CD4-positive, alpha-beta T cell treated with Interleukin-17A for 4 hours (primary cell): Measurements from ENCODE around the gene BCR.

Experiments used
- DNase-seq: peaks from one replicate; pipeline ENCODE4 v3.0.0-alpha.2; 2020; ENCODE audit warnings: mixed read lengths

Gene BCR

GRCh38 chr22:23152238-23153114, 27.8 kb upstream of the BCR start:
- DNase-seq: no peak

DNA sequence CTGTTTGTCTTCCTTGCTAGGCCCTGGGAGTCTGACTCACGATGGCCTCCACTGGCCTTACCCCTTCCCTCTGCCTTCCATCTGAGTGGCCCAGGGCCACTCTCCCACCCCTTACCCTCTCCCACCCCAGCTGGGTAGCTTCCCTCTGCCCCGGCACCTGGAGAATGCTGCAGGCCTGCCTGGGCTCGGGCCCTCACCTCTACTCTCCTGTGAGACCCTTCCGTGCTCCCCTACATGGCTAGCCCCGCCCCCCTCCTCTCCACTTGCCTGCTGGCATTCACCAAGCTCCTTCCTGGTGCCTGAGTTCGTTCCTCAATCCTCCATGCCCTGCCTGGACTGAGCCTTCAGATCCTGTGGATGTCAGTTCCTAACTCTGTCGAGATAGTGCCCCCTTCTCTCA, 26.3 kb upstream of the BCR start:
- no peak for DNase-seq

- DNase-seq: no peak
These were observed 25.8 kb upstream of the BCR start for GRCh38 chr22:23154461-23154860.

DNA sequence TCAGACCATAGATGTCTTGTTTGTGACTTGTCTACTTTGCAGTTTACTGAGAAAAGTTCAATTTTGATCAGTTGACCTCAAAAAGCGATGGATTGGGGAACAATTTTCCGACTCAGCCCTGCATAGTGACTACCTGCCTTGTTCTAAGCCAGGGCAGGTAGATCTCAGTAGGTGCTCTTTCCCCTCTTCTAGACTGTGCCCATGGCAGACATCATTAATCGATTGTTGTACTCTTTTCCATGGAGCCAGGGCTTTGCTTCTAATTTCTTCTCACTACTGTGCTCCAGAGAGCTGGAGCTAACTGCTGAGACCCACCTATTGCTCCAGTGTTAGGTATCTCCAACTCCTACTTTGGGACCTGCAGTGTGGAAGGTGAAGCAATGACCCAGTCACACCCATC, 25.2 kb upstream of the BCR start:
- no peak for DNase-seq

- no peak for DNase-seq
These were observed 24.5 kb upstream of the BCR start for GRCh38 chr22:23155831-23156230.

GRCh38 chr22:23156286-23156685, 24.0 kb upstream of the BCR start:
- DNase-seq: no peak

GRCh38 chr22:23157560-23158515, 22.5 kb upstream of the BCR start:
- no peak for DNase-seq

DNA sequence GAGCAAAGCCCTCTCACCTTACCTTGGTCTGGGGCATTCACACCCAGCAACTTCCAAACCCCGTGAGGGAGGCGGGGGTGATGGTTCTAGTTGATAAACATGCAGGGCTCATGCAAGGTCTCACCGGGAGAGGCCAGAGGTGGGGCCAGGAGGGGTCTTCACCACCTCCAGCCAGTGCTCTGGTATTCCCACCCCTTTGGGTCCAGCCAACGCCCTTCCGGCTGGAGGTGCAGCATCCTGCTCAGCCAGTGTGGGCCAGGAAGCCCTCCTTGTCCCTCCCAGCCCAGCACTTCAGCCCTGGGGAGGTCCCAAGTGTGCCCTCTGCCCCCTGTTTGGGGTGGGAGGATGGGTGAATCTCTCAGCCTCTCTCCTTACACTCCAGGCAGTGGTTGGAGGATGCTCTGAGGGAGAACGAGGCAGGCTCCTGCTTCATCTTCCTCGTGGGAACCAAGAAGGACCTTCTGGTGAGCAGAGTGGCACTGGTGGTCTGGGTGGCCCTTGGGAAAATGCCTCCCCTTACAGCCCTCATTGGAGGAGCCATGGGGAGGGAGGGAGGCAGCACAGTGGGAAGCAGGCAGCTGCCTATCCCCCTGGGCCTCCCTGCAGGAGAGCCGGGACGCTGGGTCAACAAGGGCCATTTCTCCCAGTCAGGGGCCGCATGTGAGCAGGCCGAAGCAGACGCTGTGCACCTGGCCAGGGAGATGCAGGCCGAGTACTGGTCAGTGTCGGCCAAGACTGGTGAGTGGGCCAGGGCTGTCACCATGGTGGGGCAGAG, 21.6 kb upstream of the BCR start:
- DNase-seq: no peak

- no peak for DNase-seq
These were observed 21.0 kb upstream of the BCR start for GRCh38 chr22:23159291-23159630.

DNA sequence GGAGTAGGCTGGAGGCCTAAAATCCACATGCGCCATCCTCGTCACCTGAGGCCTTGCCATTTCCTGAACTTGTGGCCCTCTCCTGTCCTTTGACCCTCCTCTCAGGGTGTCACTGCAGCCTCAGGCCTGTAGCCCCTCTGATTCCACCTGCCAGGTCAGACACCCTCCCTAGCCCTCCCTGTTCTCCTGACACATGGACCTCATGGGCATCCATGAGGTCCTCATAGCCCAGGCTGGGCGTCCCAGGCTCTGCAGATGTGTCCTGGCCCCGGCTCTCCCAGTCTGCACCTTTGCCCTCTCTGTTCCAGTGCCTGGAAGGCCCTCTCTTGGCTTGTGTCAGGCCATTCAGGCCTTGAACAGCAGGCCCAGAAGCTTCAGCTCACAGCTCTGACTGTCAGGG, 19.3 kb upstream of the BCR start:
- DNase-seq: no peak

DNA sequence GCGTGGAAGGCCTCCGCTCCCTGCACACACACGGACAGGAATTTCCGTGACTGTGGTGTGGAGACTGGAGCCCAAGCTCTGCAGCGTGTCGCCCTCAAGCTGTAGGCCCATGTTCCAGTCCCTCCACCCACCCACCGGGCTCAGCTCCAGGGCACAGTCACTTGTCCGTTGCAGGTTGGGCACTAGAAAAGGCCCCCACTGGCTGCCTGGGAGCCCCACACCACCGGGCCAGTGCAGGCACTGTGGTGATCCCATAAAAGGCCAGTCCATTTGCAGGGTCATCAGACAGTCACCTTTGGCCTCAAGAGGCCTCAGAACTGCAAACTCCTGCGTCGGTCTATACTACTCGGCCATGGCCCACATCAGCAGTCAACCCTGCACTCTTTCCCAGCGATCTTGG, 18.7 kb upstream of the BCR start:
- no peak for DNase-seq

- no peak for DNase-seq
These were observed 16.6 kb upstream of the BCR start for GRCh38 chr22:23163665-23164064.

- no peak for DNase-seq
These were observed 16.2 kb upstream of the BCR start for GRCh38 chr22:23164091-23164490.

DNA sequence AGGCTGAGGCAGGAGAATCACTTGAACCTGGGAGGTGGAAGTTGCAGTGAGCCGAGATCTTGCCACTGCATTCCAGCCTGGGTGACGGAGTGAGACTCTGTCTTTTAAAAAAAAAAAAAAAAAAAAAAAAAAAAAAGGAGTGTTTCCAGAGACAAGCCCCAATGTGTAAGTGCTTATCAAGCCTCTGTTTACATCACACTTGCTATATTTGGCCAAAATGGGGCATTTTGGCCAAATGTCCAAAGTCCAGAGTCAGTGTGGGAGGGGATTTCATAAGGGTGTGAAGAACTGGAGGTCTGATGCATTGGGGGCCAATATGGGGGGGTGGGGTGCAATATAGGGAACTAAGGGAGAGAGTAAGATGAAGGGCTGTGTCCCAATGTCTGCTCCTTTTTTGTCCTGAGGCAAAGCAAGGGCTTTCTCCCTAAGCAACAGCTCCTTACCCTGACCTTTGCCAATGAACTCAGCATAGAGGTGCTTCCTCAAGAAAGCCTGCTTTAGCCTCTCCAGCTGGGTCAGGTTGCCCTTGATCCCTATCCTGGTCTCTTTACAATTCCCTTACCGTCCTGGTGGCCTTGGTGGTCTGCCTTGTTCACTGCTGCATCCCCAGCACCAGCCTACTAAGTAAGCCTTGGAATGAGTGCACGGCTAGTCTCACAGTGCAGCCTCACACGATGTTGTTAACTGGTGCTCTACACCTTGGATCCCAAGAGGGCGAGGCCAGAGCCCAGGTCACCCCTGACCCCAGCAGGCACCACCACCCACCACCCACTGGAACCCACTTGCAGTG, 14.1 kb upstream of the BCR start:
- DNase-seq: no peak

GRCh38 chr22:23166841-23167616, 13.3 kb upstream of the BCR start:
- DNase-seq: no peak

- DNase-seq: no peak
These were observed 11.8 kb upstream of the BCR start for GRCh38 chr22:23168391-23169042.

GRCh38 chr22:23169043-23169406, 11.3 kb upstream of the BCR start:
- DNase-seq: no peak

DNA sequence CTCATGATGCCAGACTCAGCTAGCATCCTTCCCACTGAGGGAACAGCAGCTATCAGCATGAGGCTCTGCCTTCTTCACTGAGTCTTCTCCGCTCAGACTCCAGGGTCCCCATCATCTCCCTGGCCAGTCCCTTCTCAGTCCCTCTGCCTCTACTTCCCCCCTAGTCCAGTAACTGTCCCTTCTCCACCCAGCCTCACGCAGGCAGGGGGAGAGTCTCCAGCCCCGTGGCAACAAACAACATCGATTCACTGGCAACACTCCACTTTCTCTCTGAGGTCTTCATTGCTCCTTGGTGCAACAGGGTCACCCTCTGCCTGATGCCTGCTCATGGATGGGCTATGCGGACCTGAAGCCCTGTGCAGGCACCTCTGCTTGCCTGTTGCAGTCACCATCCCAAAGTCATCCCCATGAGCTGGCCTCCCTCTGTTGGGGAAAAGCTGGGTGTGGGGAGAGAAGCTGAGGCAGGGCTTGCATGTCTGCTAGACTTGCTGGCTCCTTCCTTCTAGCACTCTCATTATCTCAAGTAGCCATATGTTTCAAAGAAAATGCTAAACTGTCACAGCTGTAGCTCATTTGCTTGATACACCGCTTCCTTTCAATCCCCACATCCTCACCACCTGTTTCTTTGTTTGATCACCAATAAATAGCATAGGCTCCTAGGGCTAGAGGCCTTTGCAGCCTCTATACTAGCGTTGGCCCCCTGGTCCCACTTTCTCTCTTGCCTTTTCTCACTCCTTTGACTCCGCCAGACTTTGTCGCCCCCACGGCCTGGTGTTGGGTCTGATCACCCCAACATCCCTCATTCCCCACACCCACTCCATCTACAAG, 4.3 kb upstream of the BCR start:
- no peak for DNase-seq

DNA sequence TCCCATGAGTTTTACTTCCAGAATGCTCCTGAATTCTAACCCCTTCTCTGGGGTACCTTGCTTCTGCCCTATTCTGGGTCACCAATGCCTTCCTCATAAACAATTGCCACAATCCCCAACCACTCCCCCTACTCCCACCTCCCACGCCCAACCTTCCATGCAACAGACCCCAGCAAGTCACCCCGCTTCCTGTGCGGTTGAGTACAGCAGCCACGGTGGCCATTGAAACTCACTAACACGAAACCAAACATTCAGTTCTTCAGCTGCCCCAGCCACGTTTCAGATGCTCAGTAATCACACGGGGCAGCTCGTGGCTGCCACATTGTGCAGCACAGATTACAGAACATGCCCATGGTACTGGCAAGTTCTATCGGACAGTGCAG, 3.7 kb upstream of the BCR start:
- no peak for DNase-seq

- DNase-seq: no peak
These were observed 3.1 kb upstream of the BCR start for GRCh38 chr22:23177197-23177596.
